ENCODE data around the gene SSBP3. TPM values are rescaled to one million over a fixed set of nuclear protein-coding genes. Genes with fewer than 3 reads are reported as not detected.

The SSBP3 gene
- total and polyA plus RNA-seq, 2 experiments from 2014 or later = 47.4 to 68.6 TPM

GRCh38 chr1:54290506-54291184 is 115.5 kb downstream of the SSBP3 start:
- Histone ChIP-seq H3K9me2 (ENCODE audit: insufficient read depth) (no peaks in the 10 kb centered on the region), H3K4me1 (ENCODE audit: insufficient read depth) (peaks cover 71% of the 10 kb centered on the region), H3K27me3 (ENCODE audit: insufficient read depth) (no peaks in the 10 kb centered on the region), H3K4me3 (no peak overlapping the region), H3K27ac (ENCODE audit: low read depth) (no peak overlapping the region), H3K79me2 (replicated peaks; ENCODE audit: insufficient read depth) (peaks cover 99% of the 10 kb centered on the region), H4K20me1 (replicated peaks; ENCODE audit: insufficient read depth) (peaks cover 41% of the 10 kb centered on the region), H3K4me2 (no peak overlapping the region), H2AFZ (no peak overlapping the region), H3F3A (replicated peaks; ENCODE audit: low read depth) (peaks cover 8% of the 10 kb centered on the region), H3K36me3 (ENCODE audit: insufficient read depth) (no peaks in the 10 kb centered on the region)
- no peak overlapping the region for H3K27ac Mint-ChIP-seq
- no peak overlapping the region for H3K4me3 Mint-ChIP-seq
- TF ChIP-seq NANOG (IDR thresholded peaks at IDR 0.05; ENCODE audit: borderline replicate concordance) (no peak), ZNF331 (CRISPR knock-in tag; IDR thresholded peaks at IDR 0.05; ENCODE audit: low read depth) (no peak), ETS1 (IDR thresholded peaks at IDR 0.05) (no peak), STAT1 (IDR thresholded peaks at IDR 0.05; ENCODE audit: unreplicated experiment) (no peak)
- H3K36me3 Mint-ChIP-seq (ENCODE audit: low read depth) = no peaks in the 10 kb centered on the region
- H3K9me3 Mint-ChIP-seq = no peaks in the 10 kb centered on the region
- H3K4me1 Mint-ChIP-seq = peaks cover 88% of the 10 kb centered on the region
- DNase-seq (ENCODE audit: low spot score) (no peak), ATAC-seq (no peak)
- H3K27me3 Mint-ChIP-seq (ENCODE audit: insufficient read depth, low read depth, poor library complexity) = peaks cover 22% of the 10 kb centered on the region

DNA sequence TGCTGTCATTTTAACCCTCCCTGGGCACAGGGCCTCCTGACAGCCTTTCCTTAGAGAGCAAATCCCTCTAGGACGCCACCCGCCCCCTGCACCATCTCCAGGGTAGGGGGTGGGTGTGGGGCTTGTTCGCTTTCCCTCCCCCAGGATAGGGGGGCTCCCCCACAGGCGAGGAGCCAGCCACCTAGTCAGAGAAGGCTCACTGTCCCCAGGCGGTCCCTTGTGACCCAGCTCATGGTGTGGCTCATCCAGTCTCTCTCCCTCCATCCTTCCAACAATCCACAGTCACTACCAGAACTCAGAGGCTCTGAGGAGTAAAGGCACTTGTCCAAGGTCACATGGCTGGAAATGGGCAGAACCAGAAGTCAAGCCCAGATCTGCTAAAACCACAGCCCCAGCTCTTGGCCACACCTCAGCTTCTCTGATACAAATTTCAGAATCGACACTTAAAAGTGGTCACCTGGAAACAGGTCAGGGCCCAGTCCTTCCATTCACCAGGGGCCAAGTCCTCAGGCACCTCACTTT is 116.4 kb downstream of the SSBP3 start:
- Histone ChIP-seq H2AFZ (no peak overlapping the region), H3K36me3 (ENCODE audit: insufficient read depth) (no peaks in the 10 kb centered on the region), H3K4me1 (ENCODE audit: insufficient read depth) (peaks cover 74% of the 10 kb centered on the region), H3K4me2 (no peak overlapping the region), H4K20me1 (replicated peaks; ENCODE audit: insufficient read depth) (peaks cover 33% of the 10 kb centered on the region), H3F3A (replicated peaks; ENCODE audit: low read depth) (peaks cover 9% of the 10 kb centered on the region), H3K9me2 (ENCODE audit: insufficient read depth) (no peaks in the 10 kb centered on the region), H3K4me3 (no peak overlapping the region), H3K27me3 (ENCODE audit: insufficient read depth) (no peaks in the 10 kb centered on the region), H3K79me2 (replicated peaks; ENCODE audit: insufficient read depth) (peaks cover 94% of the 10 kb centered on the region), H3K27ac (ENCODE audit: low read depth) (no peak overlapping the region)
- ATAC-seq (no peak), DNase-seq (ENCODE audit: low spot score) (no peak)
- Mint-ChIP-seq H3K27ac (no peak overlapping the region), H3K4me3 (no peak overlapping the region), H3K27me3 (ENCODE audit: insufficient read depth, low read depth, poor library complexity) (peaks cover 19% of the 10 kb centered on the region), H3K4me1 (peaks cover 88% of the 10 kb centered on the region), H3K9me3 (no peaks in the 10 kb centered on the region), H3K36me3 (ENCODE audit: low read depth) (no peaks in the 10 kb centered on the region)
- TF ChIP-seq CTCF (conservative IDR thresholded peaks at IDR 0.05; ENCODE audit: low read depth in 2 of 2) (no peak), CREB1 (CRISPR knock-in tag; IDR thresholded peaks at IDR 0.05; ENCODE audit: low read depth) (no peak), STAT1 (IDR thresholded peaks at IDR 0.05; ENCODE audit: unreplicated experiment) (no peak), JUNB (IDR thresholded peaks at IDR 0.05; ENCODE audit: unreplicated experiment) (no peak)
- TF ChIP-seq, protein P1, sequence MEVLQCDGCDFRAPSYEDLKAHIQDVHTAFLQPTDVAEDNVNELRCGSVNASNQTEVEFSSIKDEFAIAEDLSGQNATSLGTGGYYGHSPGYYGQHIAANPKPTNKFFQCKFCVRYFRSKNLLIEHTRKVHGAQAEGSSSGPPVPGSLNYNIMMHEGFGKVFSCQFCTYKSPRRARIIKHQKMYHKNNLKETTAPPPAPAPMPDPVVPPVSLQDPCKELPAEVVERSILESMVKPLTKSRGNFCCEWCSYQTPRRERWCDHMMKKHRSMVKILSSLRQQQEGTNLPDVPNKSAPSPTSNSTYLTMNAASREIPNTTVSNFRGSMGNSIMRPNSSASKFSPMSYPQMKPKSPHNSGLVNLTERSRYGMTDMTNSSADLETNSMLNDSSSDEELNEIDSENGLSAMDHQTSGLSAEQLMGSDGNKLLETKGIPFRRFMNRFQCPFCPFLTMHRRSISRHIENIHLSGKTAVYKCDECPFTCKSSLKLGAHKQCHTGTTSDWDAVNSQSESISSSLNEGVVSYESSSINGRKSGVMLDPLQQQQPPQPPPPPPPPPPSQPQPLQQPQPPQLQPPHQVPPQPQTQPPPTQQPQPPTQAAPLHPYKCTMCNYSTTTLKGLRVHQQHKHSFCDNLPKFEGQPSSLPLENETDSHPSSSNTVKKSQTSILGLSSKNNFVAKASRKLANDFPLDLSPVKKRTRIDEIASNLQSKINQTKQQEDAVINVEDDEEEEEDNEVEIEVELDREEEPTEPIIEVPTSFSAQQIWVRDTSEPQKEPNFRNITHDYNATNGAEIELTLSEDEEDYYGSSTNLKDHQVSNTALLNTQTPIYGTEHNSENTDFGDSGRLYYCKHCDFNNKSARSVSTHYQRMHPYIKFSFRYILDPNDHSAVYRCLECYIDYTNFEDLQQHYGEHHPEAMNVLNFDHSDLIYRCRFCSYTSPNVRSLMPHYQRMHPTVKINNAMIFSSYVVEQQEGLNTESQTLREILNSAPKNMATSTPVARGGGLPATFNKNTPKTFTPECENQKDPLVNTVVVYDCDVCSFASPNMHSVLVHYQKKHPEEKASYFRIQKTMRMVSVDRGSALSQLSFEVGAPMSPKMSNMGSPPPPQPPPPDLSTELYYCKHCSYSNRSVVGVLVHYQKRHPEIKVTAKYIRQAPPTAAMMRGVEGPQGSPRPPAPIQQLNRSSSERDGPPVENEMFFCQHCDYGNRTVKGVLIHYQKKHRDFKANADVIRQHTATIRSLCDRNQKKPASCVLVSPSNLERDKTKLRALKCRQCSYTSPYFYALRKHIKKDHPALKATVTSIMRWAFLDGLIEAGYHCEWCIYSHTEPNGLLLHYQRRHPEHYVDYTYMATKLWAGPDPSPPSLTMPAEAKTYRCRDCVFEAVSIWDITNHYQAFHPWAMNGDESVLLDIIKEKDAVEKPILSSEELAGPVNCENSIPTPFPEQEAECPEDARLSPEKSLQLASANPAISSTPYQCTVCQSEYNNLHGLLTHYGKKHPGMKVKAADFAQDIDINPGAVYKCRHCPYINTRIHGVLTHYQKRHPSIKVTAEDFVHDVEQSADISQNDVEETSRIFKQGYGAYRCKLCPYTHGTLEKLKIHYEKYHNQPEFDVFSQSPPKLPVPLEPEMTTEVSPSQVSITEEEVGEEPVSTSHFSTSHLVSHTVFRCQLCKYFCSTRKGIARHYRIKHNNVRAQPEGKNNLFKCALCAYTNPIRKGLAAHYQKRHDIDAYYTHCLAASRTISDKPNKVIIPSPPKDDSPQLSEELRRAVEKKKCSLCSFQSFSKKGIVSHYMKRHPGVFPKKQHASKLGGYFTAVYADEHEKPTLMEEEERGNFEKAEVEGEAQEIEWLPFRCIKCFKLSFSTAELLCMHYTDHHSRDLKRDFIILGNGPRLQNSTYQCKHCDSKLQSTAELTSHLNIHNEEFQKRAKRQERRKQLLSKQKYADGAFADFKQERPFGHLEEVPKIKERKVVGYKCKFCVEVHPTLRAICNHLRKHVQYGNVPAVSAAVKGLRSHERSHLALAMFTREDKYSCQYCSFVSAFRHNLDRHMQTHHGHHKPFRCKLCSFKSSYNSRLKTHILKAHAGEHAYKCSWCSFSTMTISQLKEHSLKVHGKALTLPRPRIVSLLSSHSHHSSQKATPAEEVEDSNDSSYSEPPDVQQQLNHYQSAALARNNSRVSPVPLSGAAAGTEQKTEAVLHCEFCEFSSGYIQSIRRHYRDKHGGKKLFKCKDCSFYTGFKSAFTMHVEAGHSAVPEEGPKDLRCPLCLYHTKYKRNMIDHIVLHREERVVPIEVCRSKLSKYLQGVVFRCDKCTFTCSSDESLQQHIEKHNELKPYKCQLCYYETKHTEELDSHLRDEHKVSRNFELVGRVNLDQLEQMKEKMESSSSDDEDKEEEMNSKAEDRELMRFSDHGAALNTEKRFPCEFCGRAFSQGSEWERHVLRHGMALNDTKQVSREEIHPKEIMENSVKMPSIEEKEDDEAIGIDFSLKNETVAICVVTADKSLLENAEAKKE (CRISPR knock-in tag; IDR thresholded peaks at IDR 0.05) = no peak
